ENCODE data around the gene ABLIM1.
A peak's percentile ranks its signal among the peaks of the same experiment; 100 is the strongest.

Gene ABLIM1

DNA sequence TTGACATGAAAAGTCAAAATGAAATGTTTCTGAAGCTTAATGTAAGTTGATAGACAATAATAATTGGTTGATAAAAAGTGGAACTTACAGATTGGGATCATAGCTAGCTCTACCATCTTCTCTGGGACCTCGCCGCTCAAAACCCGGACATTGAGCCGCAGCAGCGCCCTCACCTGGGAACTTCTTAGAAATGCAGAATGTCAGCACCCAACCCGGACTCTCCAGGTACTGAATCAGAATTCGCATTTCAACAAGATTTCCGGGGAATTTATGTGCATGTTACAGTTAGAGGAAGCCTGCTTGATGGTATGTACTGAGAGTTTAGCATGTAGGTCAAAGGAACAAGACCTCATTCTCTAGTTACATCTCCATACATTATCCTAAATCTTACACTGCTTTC lies 36.7 kb upstream of the ABLIM1 start:
- TF ChIP-seq, protein P1, sequence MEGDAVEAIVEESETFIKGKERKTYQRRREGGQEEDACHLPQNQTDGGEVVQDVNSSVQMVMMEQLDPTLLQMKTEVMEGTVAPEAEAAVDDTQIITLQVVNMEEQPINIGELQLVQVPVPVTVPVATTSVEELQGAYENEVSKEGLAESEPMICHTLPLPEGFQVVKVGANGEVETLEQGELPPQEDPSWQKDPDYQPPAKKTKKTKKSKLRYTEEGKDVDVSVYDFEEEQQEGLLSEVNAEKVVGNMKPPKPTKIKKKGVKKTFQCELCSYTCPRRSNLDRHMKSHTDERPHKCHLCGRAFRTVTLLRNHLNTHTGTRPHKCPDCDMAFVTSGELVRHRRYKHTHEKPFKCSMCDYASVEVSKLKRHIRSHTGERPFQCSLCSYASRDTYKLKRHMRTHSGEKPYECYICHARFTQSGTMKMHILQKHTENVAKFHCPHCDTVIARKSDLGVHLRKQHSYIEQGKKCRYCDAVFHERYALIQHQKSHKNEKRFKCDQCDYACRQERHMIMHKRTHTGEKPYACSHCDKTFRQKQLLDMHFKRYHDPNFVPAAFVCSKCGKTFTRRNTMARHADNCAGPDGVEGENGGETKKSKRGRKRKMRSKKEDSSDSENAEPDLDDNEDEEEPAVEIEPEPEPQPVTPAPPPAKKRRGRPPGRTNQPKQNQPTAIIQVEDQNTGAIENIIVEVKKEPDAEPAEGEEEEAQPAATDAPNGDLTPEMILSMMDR (IDR thresholded peaks at IDR 0.05; ENCODE audit: low read length, missing control alignments) = peak; percentile 62
- no peak overlapping the region for H3K4me3 ChIP-seq (replicated peaks; ENCODE audit: low read depth, low read length)
- peak; percentile 41 for DNase-seq (ENCODE audit: low read depth)

DNA sequence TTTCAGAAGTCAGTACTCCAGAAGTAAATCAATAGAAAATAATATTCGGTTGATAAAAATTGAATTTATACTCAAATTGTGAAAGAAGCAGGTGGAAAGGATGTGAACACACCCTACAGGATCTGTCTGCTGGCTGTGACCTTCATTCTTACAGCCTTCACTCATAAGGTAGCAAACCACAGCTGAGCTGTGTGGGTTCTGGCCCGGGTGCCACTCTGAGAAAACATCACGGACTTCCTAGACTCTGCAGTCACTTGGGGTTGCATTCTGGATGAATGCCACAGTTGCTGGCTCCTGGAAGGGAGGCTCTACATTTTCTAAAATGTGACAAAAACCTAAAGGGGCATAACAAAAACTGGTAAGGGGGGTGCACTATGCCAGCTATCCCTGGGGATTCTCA lies 36.0 kb upstream of the ABLIM1 start:
- TF ChIP-seq, protein P1 (IDR thresholded peaks at IDR 0.05; ENCODE audit: low read length, missing control alignments) = no peak
- DNase-seq (ENCODE audit: low read depth) = no peak

DNA sequence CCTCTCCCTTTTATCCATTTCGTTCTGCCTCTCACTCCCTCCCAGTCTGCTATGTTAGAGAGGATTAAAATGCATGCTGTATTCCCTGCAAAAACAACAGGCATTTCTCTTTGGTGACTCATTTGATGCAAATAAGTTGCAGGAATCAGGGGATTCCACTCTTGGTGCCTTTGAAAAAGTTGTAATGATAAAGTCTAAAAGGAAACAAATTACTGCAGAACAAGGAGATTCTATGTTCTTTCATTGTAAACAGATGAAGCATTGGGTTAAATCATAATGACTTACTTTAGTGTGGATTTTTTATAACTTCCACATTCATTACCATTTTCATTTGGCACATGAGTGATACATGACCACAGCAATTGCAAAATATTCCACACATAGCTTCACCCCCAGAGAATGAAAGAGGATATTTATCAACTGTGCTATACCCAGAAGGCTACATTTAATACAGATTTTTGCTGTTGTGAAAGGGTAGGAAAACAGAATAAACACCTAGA lies 33.4 kb upstream of the ABLIM1 start:
- no peak overlapping the region for H3K4me3 ChIP-seq (replicated peaks; ENCODE audit: low read depth, low read length)
- DNase-seq (ENCODE audit: low read depth) = peak; percentile 50

More for the DNA sequence above, 36.0 kb upstream of the ABLIM1 start:
- H3K4me3 ChIP-seq (replicated peaks; ENCODE audit: low read depth, low read length) = no peak overlapping the region

DNA sequence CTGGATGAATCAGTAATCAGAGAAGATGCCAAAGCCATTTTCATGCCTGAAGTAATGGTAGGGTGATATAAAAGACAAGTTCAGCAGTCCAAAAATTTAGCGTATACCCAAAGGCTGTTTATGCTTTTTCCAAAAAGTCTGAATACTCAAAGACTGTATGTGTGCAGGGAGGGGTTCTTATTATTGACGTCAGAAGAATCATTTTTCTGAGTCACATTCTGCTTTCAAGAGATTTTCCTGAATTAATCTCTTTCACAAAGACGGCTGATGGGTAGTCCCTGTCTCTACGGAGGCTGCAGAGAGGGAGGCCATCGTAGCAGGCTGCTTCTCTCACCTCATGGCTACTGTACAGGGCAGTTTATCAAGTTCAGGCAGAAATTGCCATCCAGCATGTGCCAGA lies 30.7 kb upstream of the ABLIM1 start:
- no peak overlapping the region for H3K4me3 ChIP-seq (replicated peaks; ENCODE audit: low read depth, low read length)
- no peak for DNase-seq (ENCODE audit: low read depth)
- TF ChIP-seq, protein P1 (IDR thresholded peaks at IDR 0.05; ENCODE audit: low read length, missing control alignments) = no peak

More for the DNA sequence above, 33.4 kb upstream of the ABLIM1 start:
- TF ChIP-seq, protein P1 (IDR thresholded peaks at IDR 0.05; ENCODE audit: low read length, missing control alignments) = no peak

DNA sequence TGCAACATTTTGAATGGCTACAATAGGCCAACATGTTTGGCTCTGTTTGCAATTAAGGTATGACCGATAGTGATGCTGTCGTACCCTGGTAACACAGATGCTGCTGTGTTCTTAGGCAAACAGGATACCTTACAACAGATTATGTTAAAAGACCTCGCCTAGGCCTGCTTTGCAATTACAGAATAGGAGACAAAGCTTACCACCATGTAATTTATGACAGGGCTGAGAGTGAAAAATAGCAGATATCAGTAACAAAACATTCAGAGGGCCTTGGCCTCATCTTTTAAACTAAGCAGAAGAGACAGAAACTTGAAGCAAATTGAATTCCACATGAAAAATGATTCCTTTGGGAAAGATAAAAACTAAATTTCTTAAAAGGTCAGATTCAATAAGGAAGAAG lies 29.4 kb upstream of the ABLIM1 start:
- DNase-seq (ENCODE audit: low read depth) = no peak
- H3K4me3 ChIP-seq (replicated peaks; ENCODE audit: low read depth, low read length) = no peak overlapping the region
- TF ChIP-seq, protein P1 (IDR thresholded peaks at IDR 0.05; ENCODE audit: low read length, missing control alignments) = no peak

DNA sequence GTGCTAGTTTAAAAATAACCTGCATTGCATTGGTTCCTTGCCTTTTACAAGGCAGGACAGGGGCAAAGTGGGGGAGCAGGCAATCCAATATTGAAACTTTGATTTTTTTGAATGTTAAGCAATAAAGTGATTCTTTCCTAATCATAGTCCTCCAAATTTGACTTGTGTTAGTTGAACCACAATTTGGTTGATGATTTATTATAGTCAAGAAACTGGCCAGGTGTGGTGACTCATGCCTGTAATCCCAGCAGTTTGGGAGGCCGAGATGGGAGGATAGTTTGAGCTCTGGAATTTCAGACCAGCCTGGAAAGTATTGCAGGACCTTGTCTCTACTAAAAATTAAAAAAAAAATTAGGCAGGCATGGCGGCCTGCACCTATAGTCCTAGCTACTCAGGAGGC lies 27.9 kb upstream of the ABLIM1 start:
- no peak for DNase-seq (ENCODE audit: low read depth)
- no peak overlapping the region for H3K4me3 ChIP-seq (replicated peaks; ENCODE audit: low read depth, low read length)
- TF ChIP-seq, protein P1 (IDR thresholded peaks at IDR 0.05; ENCODE audit: low read length, missing control alignments) = no peak

DNA sequence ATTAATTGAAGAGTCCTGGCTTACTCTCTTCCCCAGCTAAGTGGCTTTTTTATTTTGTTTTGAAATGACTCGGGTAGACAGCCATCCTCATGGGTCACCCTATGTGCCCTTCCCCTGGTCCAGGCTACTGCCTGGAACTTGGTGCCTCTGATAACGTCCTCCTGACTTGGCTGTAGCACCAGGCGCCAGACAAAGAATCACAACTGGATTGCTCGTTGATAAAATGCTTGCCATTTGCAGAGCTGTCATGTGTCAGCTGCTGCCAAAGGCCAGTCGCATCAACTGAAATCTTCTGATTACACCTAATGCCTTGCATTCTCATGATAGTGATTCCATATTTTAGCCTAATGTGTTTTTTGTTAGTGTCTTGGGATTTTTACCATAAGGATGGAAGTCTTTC lies 27.4 kb upstream of the ABLIM1 start:
- TF ChIP-seq, protein P1 (IDR thresholded peaks at IDR 0.05; ENCODE audit: low read length, missing control alignments) = no peak
- no peak for DNase-seq (ENCODE audit: low read depth)
- no peak overlapping the region for H3K4me3 ChIP-seq (replicated peaks; ENCODE audit: low read depth, low read length)

All from fibroblast of pulmonary artery (primary cell).